ENCODE data around the gene CTBS. TPM values are rescaled to one million over a fixed set of nuclear protein-coding genes. Genes with fewer than 3 reads are reported as not detected.
"Not testable (repeated sequence)": the region's sequence is repeated elsewhere in the genome, so short reads cannot be mapped to it uniquely, and the experiment has no call there.

CTBS gene
- total RNA-seq, 1 donor from 2014 or later: 11.1 TPM

DNA sequence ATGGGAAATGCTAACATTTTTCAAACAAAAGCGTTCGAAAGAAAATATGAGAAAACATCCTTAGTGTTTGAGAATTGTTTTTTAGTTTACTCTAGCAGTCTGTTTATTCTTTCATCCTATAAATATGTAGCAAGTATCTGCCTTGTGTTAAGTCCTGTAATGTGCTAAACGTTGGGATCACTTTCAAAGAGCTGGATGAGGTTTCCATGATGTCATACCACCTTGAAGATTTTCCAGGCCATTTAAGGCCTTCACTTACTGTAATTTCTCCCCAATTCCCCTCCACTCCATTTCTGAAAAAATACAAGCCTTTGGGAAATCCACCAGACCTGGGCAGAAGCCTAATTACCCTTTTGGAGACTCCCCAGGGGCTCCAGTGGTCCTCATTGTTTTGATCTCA is 24.2 kb upstream of the CTBS start:
- H3K9me3 Mint-ChIP-seq: peaks cover 24% of the 10 kb centered on the region
- H3K36me3 Mint-ChIP-seq: no peaks in the 10 kb centered on the region
- H3K4me3 Mint-ChIP-seq: no peak overlapping the region
- TF ChIP-seq, protein P1, sequence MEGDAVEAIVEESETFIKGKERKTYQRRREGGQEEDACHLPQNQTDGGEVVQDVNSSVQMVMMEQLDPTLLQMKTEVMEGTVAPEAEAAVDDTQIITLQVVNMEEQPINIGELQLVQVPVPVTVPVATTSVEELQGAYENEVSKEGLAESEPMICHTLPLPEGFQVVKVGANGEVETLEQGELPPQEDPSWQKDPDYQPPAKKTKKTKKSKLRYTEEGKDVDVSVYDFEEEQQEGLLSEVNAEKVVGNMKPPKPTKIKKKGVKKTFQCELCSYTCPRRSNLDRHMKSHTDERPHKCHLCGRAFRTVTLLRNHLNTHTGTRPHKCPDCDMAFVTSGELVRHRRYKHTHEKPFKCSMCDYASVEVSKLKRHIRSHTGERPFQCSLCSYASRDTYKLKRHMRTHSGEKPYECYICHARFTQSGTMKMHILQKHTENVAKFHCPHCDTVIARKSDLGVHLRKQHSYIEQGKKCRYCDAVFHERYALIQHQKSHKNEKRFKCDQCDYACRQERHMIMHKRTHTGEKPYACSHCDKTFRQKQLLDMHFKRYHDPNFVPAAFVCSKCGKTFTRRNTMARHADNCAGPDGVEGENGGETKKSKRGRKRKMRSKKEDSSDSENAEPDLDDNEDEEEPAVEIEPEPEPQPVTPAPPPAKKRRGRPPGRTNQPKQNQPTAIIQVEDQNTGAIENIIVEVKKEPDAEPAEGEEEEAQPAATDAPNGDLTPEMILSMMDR (IDR thresholded peaks at IDR 0.05; ENCODE audit: unreplicated experiment): no peak
- no peak for DNase-seq (ENCODE audit: low spot score in 2 of 2, unreplicated experiment in 2 of 2)
- H3K27me3 Mint-ChIP-seq (ENCODE audit: low read depth): no peaks in the 10 kb centered on the region
- H3K27ac Mint-ChIP-seq: no peak overlapping the region
- peaks cover 9% of the 10 kb centered on the region for H3K4me1 Mint-ChIP-seq

DNA sequence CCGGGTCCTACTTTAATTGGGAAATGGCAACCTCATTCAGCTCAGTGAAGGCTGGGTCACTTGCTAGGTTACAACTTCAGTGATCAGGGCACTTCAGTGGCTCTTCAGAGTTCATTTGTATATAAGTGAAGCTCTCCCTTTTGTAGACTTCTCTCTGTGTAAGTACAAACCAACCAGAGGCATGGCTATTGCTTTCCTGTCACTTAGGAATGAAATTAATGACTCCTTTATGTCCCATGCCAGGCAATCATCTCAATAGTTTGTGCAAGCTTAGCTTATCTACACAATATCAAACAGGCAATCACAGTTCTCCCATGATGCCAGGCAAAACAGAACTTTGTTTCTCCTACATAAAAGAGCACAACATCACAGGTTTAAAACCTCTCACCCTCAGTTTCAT is 22.8 kb upstream of the CTBS start:
- TF ChIP-seq, protein P1 (IDR thresholded peaks at IDR 0.05; ENCODE audit: unreplicated experiment): no peak
- Mint-ChIP-seq H3K27ac (no peak overlapping the region), H3K4me3 (no peak overlapping the region), H3K9me3 (peaks cover 25% of the 10 kb centered on the region), H3K36me3 (no peaks in the 10 kb centered on the region), H3K27me3 (ENCODE audit: low read depth) (no peaks in the 10 kb centered on the region), H3K4me1 (peaks cover 9% of the 10 kb centered on the region)
- DNase-seq (ENCODE audit: low spot score in 2 of 2, unreplicated experiment in 2 of 2): no peak

GRCh38 chr1:84594959-84595358 is 20.7 kb upstream of the CTBS start:
- peaks cover 40% of the 10 kb centered on the region for H3K9me3 Mint-ChIP-seq

GRCh38 chr1:84587099-84587498 is 12.9 kb upstream of the CTBS start:
- TF ChIP-seq, protein P1 (IDR thresholded peaks at IDR 0.05; ENCODE audit: unreplicated experiment): no peak
- H3K4me1 Mint-ChIP-seq: peaks cover 11% of the 10 kb centered on the region

More at GRCh38 chr1:84594959-84595358, 20.7 kb upstream of the CTBS start:
- not testable (repeated sequence) for H3K36me3 Mint-ChIP-seq; H3K27ac Mint-ChIP-seq; H3K4me1 Mint-ChIP-seq; H3K27me3 Mint-ChIP-seq (ENCODE audit: low read depth); H3K4me3 Mint-ChIP-seq; DNase-seq (ENCODE audit: low spot score in 2 of 2, unreplicated experiment in 2 of 2)

GRCh38 chr1:84585803-84586202 is 11.6 kb upstream of the CTBS start:
- no peak for DNase-seq (ENCODE audit: low spot score in 2 of 2, unreplicated experiment in 2 of 2)
- Mint-ChIP-seq H3K4me3 (no peak overlapping the region), H3K36me3 (peaks cover 6% of the 10 kb centered on the region), H3K27ac (no peak overlapping the region), H3K27me3 (ENCODE audit: low read depth) (no peaks in the 10 kb centered on the region), H3K4me1 (peaks cover 11% of the 10 kb centered on the region), H3K9me3 (peaks cover 22% of the 10 kb centered on the region)
- TF ChIP-seq, protein P1 (IDR thresholded peaks at IDR 0.05; ENCODE audit: unreplicated experiment): no peak

More at GRCh38 chr1:84587099-84587498, 12.9 kb upstream of the CTBS start:
- no peak overlapping the region for H3K27ac Mint-ChIP-seq
- H3K27me3 Mint-ChIP-seq (ENCODE audit: low read depth): no peaks in the 10 kb centered on the region
- peaks cover 31% of the 10 kb centered on the region for H3K9me3 Mint-ChIP-seq
- no peak for DNase-seq (ENCODE audit: low spot score in 2 of 2, unreplicated experiment in 2 of 2)
- H3K4me3 Mint-ChIP-seq: no peak overlapping the region
- peaks cover 6% of the 10 kb centered on the region for H3K36me3 Mint-ChIP-seq

- no peaks in the 10 kb centered on the region for H3K27me3 Mint-ChIP-seq (ENCODE audit: low read depth)
- peaks cover 11% of the 10 kb centered on the region for H3K4me1 Mint-ChIP-seq
- no peak overlapping the region for H3K27ac Mint-ChIP-seq
- peaks cover 6% of the 10 kb centered on the region for H3K36me3 Mint-ChIP-seq
- TF ChIP-seq, protein P1 (IDR thresholded peaks at IDR 0.05; ENCODE audit: unreplicated experiment): no peak
- H3K9me3 Mint-ChIP-seq: peaks cover 10% of the 10 kb centered on the region
- no peak overlapping the region for H3K4me3 Mint-ChIP-seq
- DNase-seq (ENCODE audit: low spot score in 2 of 2, unreplicated experiment in 2 of 2): no peak
Observed at GRCh38 chr1:84584126-84584525, 9.9 kb upstream of the CTBS start.

Measured in mesothelial cell of epicardium (in vitro differentiated cells).